Tibial artery (tissue), 4 donors: ENCODE results near the gene MEDAG.

Experiments used
- DNase-seq, 2 donors: peaks; one replicate each; pipeline ENCODE4 v3.0.0-alpha.2; 2019
- H3K27ac ChIP-seq, 2 donors: fragments of 200-600 bp; sonication (generic) in 1 of 2; 1 replicate in 1 of 2; 2 replicates in 1 of 2; pipeline ENCODE4 v1.5.1; 2018 to 2019; ENCODE audit warnings: mild to moderate bottlenecking in 1 of 2
- H3K27me3 ChIP-seq, 2 donors: fragments of 200-600 bp; sonication (generic) in 1 of 2; one replicate each; pipeline versions ENCODE4 v1.5.1 to v1.6.0; 2016 to 2019
- H3K36me3 ChIP-seq, 3 donors: fragments of 200-600 bp; sonication (generic) in 2 of 3; one replicate each; pipeline ENCODE4 v1.5.1; 2016 to 2019; ENCODE audit warnings: mild to moderate bottlenecking in 2 of 3
- H3K4me1 ChIP-seq, 4 donors: fragments of 200-600 bp; sonication (generic) in 2 of 4; 1 replicate in 3 of 4; 2 replicates in 1 of 4; pipeline ENCODE4 v1.5.1; 2016 to 2019
- H3K4me3 ChIP-seq, 2 donors: fragments of 200-600 bp; sonication (generic) in 1 of 2; 1 replicate in 1 of 2; 2 replicates in 1 of 2; pipeline ENCODE4 v1.5.1; 2018 to 2019; ENCODE audit warnings: mild to moderate bottlenecking in 2 of 2
- H3K9me3 ChIP-seq, 3 donors: fragments of 200-600 bp; sonication (generic) in 1 of 3; one replicate each; pipeline ENCODE4 v1.5.1; 2016 to 2019
- intact Hi-C: fragments of 100-400 bp; cut with DNase I; formaldehyde crosslinking; loops from one replicate; pipeline ENCODE4 v1.15.0; 2023; ENCODE audit warnings: low total_unique reads
- TF ChIP-seq, protein P1 (sequence below), 2 experiments: fragments of 200-600 bp in 1 of 2; fragments of 450-650 bp in 1 of 2; IDR thresholded peaks; one replicate each; pipeline ENCODE4 v1.5.1; 2017 to 2019; ENCODE audit warnings: antibody characterized with exemption in 2 of 2, mild to moderate bottlenecking in 1 of 2, moderate library complexity in 1 of 2

The MEDAG gene

DNA sequence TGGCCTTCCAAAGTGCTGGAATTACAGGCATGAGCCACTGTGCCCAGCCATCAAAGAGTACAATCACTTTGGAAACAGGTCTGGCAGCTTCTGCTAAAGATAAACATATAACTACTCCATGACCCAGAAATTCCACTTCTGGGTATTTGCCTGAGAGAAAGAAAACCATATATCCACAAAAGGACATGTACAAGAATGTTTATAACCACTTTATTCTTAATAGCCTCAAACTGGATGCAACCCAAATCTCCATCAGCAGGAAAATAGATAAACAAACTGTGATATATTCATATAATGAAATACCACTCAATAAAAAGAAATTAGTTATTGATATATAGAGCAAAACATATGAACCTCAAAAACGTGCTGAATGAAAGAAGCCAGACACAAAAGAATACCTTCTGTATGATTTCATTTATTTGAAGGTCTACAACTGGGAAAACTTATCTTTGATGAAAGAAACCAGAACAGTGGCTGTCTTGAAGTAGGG, 66.9 kb downstream of the MEDAG start:
- TF ChIP-seq, protein P1, sequence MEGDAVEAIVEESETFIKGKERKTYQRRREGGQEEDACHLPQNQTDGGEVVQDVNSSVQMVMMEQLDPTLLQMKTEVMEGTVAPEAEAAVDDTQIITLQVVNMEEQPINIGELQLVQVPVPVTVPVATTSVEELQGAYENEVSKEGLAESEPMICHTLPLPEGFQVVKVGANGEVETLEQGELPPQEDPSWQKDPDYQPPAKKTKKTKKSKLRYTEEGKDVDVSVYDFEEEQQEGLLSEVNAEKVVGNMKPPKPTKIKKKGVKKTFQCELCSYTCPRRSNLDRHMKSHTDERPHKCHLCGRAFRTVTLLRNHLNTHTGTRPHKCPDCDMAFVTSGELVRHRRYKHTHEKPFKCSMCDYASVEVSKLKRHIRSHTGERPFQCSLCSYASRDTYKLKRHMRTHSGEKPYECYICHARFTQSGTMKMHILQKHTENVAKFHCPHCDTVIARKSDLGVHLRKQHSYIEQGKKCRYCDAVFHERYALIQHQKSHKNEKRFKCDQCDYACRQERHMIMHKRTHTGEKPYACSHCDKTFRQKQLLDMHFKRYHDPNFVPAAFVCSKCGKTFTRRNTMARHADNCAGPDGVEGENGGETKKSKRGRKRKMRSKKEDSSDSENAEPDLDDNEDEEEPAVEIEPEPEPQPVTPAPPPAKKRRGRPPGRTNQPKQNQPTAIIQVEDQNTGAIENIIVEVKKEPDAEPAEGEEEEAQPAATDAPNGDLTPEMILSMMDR (IDR thresholded peaks at IDR 0.05) = no peak
- Histone ChIP-seq H3K4me1 (peaks cover 0 to 20% (median 4%) of the 10 kb centered on the region in 4 donors), H3K27ac (no peak overlapping the region), H3K9me3 (no peaks in the 10 kb centered on the region), H3K27me3 (no peaks in the 10 kb centered on the region), H3K4me3 (no peak overlapping the region), H3K36me3 (no peaks in the 10 kb centered on the region)
- intact Hi-C loops = no loop called here
- DNase-seq = no peak

DNA sequence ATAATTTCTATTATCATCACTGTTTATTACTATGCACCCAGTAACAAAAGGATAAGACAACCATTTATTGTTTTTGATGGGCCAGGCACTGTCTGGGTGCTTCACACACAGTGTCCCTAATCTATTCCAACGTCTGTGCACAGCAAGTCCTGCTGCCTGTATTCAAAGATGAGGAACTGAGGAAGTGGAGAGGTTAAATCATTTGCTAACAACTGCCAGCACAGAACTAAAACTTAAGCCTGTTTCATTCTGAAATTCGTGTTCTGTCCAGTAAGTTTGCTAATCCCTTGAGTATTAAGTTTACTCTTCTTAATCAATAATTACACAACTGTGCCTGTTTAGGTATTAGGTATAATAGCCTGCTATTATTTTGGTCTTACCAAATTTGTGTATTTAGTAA, 68.3 kb downstream of the MEDAG start:
- DNase-seq = no peak
- Histone ChIP-seq H3K36me3 (no peaks in the 10 kb centered on the region), H3K4me3 (no peak overlapping the region), H3K27me3 (no peaks in the 10 kb centered on the region), H3K9me3 (no peaks in the 10 kb centered on the region), H3K27ac (no peak overlapping the region), H3K4me1 (peaks cover 0 to 28% (median 5%) of the 10 kb centered on the region in 4 donors)
- intact Hi-C loops = no loop called here
- TF ChIP-seq, protein P1 (IDR thresholded peaks at IDR 0.05) = no peak
